Naive B cell (primary cell): ENCODE results near the gene APP. TPM values are rescaled to one million over a fixed set of nuclear protein-coding genes. Genes with fewer than 3 reads are reported as not detected.

Experiments used
- ATAC-seq, 2 donors: fragments of 150-1000 bp; cut with Tn5 transposase; 2 replicates each; pipeline ENCODE4 v1.10.0; 2021; ENCODE audit warnings: low read depth in 2 of 2, mild to moderate bottlenecking in 2 of 2, moderate library complexity in 2 of 2
- DNase-seq: peaks from one replicate; pipeline ENCODE4 v3.0.0; 2022
- H3K27ac Mint-ChIP-seq, 6 donors: one replicate each; pipeline ENCODE4 v1.8.0; 2020 to 2022; ENCODE audit warnings: mild to moderate bottlenecking in 6 of 6, mixed read lengths in 6 of 6, moderate library complexity in 5 of 6, inconsistent platforms in 2 of 6
- H3K27me3 Mint-ChIP-seq, 3 donors: one replicate each; pipeline ENCODE4 v1.8.0; 2021 to 2022; ENCODE audit warnings: mixed read lengths in 3 of 3, mild to moderate bottlenecking in 1 of 3
- H3K36me3 Mint-ChIP-seq, 2 donors: one replicate each; pipeline ENCODE4 v1.8.0; 2020 to 2022; ENCODE audit warnings: mixed read lengths in 2 of 2, inconsistent platforms in 1 of 2, mild to moderate bottlenecking in 1 of 2
- H3K4me1 Mint-ChIP-seq, 3 donors: one replicate each; pipeline ENCODE4 v1.8.0; 2020 to 2022; ENCODE audit warnings: mixed read lengths in 3 of 3, inconsistent platforms in 1 of 3, mild to moderate bottlenecking in 1 of 3, moderate library complexity in 1 of 3
- H3K4me3 Mint-ChIP-seq, 8 donors: one replicate each; pipeline ENCODE4 v1.8.0; 2020 to 2022; ENCODE audit warnings: mild to moderate bottlenecking in 8 of 8, mixed read lengths in 8 of 8, moderate library complexity in 8 of 8, inconsistent platforms in 2 of 8
- H3K9me3 Mint-ChIP-seq, 7 donors: one replicate each; pipeline ENCODE4 v1.8.0; 2020 to 2022; ENCODE audit warnings: mixed read lengths in 7 of 7, mild to moderate bottlenecking in 5 of 7, inconsistent platforms in 2 of 7, moderate library complexity in 1 of 7
- polyA plus RNA-seq, 6 donors: library from polyadenylated mRNA; unstranded; fragments of 300-500 nt; fragmentation: Illumina TruSeq; gene quantifications; one replicate each; pipeline ENCODE4 v1.2.3, GENCODE V29; 2021; ENCODE audit warnings: low read depth in 6 of 6

APP gene
- polyA plus RNA-seq, 6 donors from 2014 or later = 20.0 to 40.2 (median 30.7) TPM

- no peak overlapping the region for H3K4me3 Mint-ChIP-seq
These were observed 115.6 kb downstream of the APP start for GRCh38 chr21:26055010-26055409.

GRCh38 chr21:26052057-26052456, 118.5 kb downstream of the APP start:
- no peaks in the 10 kb centered on the region for H3K27me3 Mint-ChIP-seq
- peaks cover 5 to 7% (median 6%) of the 10 kb centered on the region in 3 donors for H3K4me1 Mint-ChIP-seq
- H3K27ac Mint-ChIP-seq = no peak overlapping the region
- H3K36me3 Mint-ChIP-seq = peaks cover 12 to 32% of the 10 kb centered on the region in 2 donors
- DNase-seq (no peak), ATAC-seq (no peak)
- H3K4me3 Mint-ChIP-seq = no peak overlapping the region
- no peaks in the 10 kb centered on the region for H3K9me3 Mint-ChIP-seq

More at GRCh38 chr21:26055010-26055409, 115.6 kb downstream of the APP start:
- DNase-seq = no peak
- Mint-ChIP-seq H3K9me3 (no peaks in the 10 kb centered on the region), H3K27ac (peak overlapping the region in 2 of 6 donors; percentile 10 to 78), H3K4me1 (peaks cover 5 to 7% (median 6%) of the 10 kb centered on the region in 3 donors), H3K36me3 (peaks cover 0 to 20% of the 10 kb centered on the region in 2 donors), H3K27me3 (no peaks in the 10 kb centered on the region)
- no peak for ATAC-seq

DNA sequence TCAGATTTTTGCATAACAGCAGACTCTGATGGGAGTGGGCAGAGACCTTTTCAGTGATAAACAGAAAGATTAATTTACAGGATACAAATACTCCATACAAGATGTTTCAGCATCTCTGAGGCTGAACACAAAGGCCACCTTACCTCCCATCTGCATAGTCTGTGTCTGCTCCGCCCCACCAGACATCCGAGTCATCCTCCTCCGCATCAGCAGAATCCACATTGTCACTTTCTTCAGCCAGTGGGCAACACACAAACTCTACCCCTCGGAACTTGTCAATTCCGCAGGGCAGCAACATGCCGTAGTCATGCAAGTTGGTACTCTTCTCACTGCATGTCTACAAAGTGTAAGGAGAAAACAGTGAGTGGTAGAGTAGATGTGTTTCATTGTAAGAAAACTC, 119.7 kb downstream of the APP start:
- DNase-seq (no peak), ATAC-seq (no peak)
- Mint-ChIP-seq H3K27me3 (no peaks in the 10 kb centered on the region), H3K4me1 (peaks cover 4 to 6% (median 5%) of the 10 kb centered on the region in 3 donors), H3K9me3 (no peaks in the 10 kb centered on the region), H3K4me3 (no peak overlapping the region), H3K27ac (no peak overlapping the region), H3K36me3 (peaks cover 12 to 43% of the 10 kb centered on the region in 2 donors)

- H3K36me3 Mint-ChIP-seq = peaks cover 12 to 47% of the 10 kb centered on the region in 2 donors
- no peaks in the 10 kb centered on the region for H3K9me3 Mint-ChIP-seq
- no peak for DNase-seq
- H3K27me3 Mint-ChIP-seq = no peaks in the 10 kb centered on the region
- H3K4me1 Mint-ChIP-seq = peaks cover 0 to 6% (median 5%) of the 10 kb centered on the region in 3 donors
- no peak overlapping the region for H3K4me3 Mint-ChIP-seq
- H3K27ac Mint-ChIP-seq = no peak overlapping the region
- no peak for ATAC-seq
These were observed 120.8 kb downstream of the APP start for GRCh38 chr21:26049803-26050202.

DNA sequence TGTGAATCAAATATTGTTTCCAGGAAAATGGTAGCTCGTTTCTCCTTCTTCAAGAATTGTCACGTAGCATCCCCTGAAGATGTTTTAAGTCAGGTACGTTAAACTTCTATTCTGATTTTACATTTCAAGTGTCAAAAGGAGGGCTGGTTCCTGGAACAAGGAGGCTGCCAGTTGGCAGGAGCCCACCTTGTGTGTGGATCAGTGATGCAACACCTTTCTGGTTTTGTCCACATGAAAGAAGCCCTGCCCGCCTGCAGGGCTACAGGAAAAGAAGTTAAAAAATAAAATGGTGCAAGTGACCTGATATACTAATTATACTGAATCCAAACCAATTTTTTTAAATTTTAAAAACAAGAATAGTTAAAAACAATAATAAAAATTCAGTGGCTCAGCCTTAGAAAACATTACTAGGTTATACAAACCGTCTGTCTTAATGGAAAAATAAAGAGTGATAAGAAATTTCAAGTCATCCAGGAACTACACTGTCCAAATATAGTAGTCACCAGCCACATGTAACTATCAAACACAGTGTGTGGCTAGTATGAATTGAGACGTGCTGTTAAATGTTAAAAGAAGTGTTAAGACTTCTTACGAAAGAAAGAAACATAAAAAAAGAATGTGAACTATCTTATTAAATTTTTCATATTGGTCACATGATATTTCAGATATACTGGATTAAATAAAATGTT, 123.1 kb downstream of the APP start:
- Mint-ChIP-seq H3K9me3 (no peaks in the 10 kb centered on the region), H3K27me3 (no peaks in the 10 kb centered on the region), H3K27ac (no peak overlapping the region), H3K4me3 (no peak overlapping the region), H3K4me1 (no peaks in the 10 kb centered on the region), H3K36me3 (peaks cover 12 to 49% of the 10 kb centered on the region in 2 donors)
- ATAC-seq (no peak), DNase-seq (no peak)

DNA sequence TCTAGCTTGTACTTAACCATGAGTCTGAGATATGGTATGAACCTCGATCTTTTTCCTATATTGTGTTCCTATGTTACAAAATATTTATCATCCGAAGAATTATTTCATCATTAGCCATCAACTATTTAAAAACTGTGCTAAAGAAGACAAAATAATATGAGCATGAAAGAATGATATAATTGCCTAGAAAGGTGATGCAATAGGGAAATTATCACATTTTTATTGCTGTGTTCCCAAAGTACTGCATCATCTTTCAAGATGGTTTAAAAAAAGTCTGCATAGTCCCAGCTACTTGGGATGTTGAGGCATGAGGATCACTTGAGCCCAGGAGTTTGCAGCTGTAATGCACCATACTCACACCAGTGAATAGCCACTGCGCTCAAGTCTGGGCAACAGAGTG, 126.7 kb downstream of the APP start:
- H3K27ac Mint-ChIP-seq = no peak overlapping the region
- H3K36me3 Mint-ChIP-seq = peaks cover 1 to 27% of the 10 kb centered on the region in 2 donors
- H3K4me3 Mint-ChIP-seq = no peak overlapping the region
- no peaks in the 10 kb centered on the region for H3K27me3 Mint-ChIP-seq
- H3K9me3 Mint-ChIP-seq = no peaks in the 10 kb centered on the region
- no peak for ATAC-seq
- no peaks in the 10 kb centered on the region for H3K4me1 Mint-ChIP-seq
- no peak for DNase-seq

- DNase-seq = no peak
These were observed 128.2 kb downstream of the APP start for GRCh38 chr21:26042181-26042876.

DNA sequence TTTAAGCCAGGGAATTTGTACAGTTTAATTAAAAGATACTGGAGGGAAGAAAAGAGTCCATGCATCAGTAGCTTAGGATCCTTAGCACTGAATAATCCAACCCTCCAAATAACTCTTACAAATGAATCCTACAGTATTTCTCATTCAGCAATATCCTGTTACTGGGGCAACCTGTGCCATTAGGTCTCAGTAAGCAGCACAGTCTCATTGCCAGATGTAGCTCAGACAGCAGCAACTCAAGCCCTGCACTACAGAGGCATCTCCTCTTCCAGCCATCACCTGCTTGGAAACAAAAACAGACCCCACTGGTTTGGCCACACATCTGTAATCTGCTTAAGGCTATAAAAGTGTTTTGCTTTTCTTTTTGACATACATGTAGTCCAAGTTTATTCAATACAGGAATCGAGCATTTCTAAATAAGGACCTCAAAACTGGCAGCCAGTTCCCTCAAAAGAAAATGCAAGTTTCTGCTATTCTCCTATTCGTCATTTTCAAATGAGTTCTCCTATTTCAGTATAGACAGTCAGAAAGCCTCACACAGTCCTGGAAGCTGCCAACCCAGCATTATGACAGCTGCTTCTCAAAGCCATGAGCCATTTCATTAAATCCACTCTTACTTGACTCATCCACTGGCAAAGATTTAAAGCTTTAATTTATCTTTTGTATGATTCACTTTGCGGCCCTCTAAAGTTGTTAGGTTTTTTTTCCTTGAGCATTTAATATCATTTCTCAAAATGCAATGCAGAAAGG, 129.0 kb downstream of the APP start:
- DNase-seq (no peak), ATAC-seq (no peak)
- H3K27ac Mint-ChIP-seq = peak overlapping the region in 1 of 6 donors; percentile 64
- H3K27me3 Mint-ChIP-seq = no peaks in the 10 kb centered on the region
- no peaks in the 10 kb centered on the region for H3K9me3 Mint-ChIP-seq
- H3K4me3 Mint-ChIP-seq = no peak overlapping the region
- H3K4me1 Mint-ChIP-seq = peaks cover 0 to 4% (median 0%) of the 10 kb centered on the region in 3 donors
- H3K36me3 Mint-ChIP-seq = peaks cover 0 to 19% of the 10 kb centered on the region in 2 donors

More at GRCh38 chr21:26042181-26042876, 128.2 kb downstream of the APP start:
- Mint-ChIP-seq H3K27ac (peak overlapping the region in 2 of 6 donors; percentile 22 to 64), H3K36me3 (peaks cover 0 to 22% of the 10 kb centered on the region in 2 donors), H3K4me1 (no peaks in the 10 kb centered on the region), H3K9me3 (no peaks in the 10 kb centered on the region), H3K4me3 (no peak overlapping the region), H3K27me3 (no peaks in the 10 kb centered on the region)
- no peak for ATAC-seq

GRCh38 chr21:26036916-26037315, 133.7 kb downstream of the APP start:
- H3K4me3 Mint-ChIP-seq = no peak overlapping the region
- peaks cover 0 to 10% (median 7%) of the 10 kb centered on the region in 7 donors for H3K9me3 Mint-ChIP-seq
- no peaks in the 10 kb centered on the region for H3K27me3 Mint-ChIP-seq
- peak overlapping the region in 1 of 6 donors; percentile 3 for H3K27ac Mint-ChIP-seq
- H3K4me1 Mint-ChIP-seq = peaks cover 5 to 11% (median 7%) of the 10 kb centered on the region in 3 donors
- no peak for DNase-seq
- peaks cover 17 to 26% of the 10 kb centered on the region in 2 donors for H3K36me3 Mint-ChIP-seq
- no peak for ATAC-seq

- H3K4me1 Mint-ChIP-seq = peaks cover 5 to 12% (median 11%) of the 10 kb centered on the region in 3 donors
- no peak for DNase-seq
- no peak overlapping the region for H3K4me3 Mint-ChIP-seq
- H3K27me3 Mint-ChIP-seq = no peaks in the 10 kb centered on the region
- no peak for ATAC-seq
- peaks cover 0 to 13% (median 7%) of the 10 kb centered on the region in 7 donors for H3K9me3 Mint-ChIP-seq
- peaks cover 39 to 41% of the 10 kb centered on the region in 2 donors for H3K36me3 Mint-ChIP-seq
- no peak overlapping the region for H3K27ac Mint-ChIP-seq
These were observed 138.3 kb downstream of the APP start for GRCh38 chr21:26032263-26032662.

DNA sequence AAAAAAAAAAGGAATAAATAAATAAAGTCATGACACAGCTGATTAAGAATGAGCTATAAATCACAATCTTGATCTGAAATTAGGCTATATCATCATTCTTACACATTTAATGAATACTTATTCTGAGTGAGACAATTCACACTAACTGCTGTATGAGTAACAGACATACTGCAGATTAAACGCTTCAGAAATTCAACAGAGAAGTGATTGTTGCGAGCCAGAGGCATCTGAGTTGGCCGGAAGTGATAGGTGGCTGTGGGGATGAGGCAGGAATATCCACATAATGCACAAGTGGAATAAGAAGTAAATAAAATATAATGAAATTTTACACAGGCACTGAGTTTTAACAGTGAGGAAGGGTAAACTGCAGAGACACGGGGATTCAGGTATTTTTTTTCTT, 142.4 kb downstream of the APP start:
- Mint-ChIP-seq H3K27me3 (no peaks in the 10 kb centered on the region), H3K36me3 (peaks cover 23 to 27% of the 10 kb centered on the region in 2 donors), H3K4me1 (peaks cover 0 to 6% (median 2%) of the 10 kb centered on the region in 3 donors), H3K27ac (peak overlapping the region in 1 of 6 donors; percentile 20), H3K9me3 (peaks cover 0 to 5% (median under 1%) of the 10 kb centered on the region in 7 donors), H3K4me3 (no peak overlapping the region)
- no peak for DNase-seq
- ATAC-seq = no peak

DNA sequence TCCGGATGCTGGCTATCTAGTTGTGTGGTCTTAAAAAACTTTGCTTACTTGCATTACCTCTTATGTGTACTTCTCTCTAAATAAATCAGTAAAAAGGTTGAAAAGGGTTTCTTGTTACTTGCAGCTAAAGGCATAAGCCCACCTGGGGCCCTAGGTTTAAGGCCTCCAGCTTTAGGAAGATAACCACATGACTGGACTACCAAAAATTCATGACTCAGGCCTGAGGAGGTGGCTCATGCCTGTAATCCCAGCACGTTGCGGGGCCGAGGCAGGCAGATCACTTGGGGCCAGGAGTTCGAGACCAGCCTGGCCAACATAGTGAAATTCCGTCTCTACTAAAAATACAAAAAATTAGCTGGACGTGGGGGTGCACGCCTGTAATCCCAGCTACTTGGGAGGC, 142.9 kb downstream of the APP start:
- Mint-ChIP-seq H3K36me3 (peaks cover 18 to 22% of the 10 kb centered on the region in 2 donors), H3K4me1 (peaks cover 0 to 5% (median 0%) of the 10 kb centered on the region in 3 donors), H3K27ac (no peak overlapping the region), H3K9me3 (peaks cover 0 to 4% (median 0%) of the 10 kb centered on the region in 7 donors), H3K4me3 (no peak overlapping the region), H3K27me3 (no peaks in the 10 kb centered on the region)
- DNase-seq (no peak), ATAC-seq (no peak)
